A549 treated with dexamethasone at 1 μM for 4 hours (cell line): Measurements from ENCODE around the gene MET. TPM values are rescaled to one million over a fixed set of nuclear protein-coding genes. Genes with fewer than 3 reads are reported as not detected.

ENCODE experiments used
- total RNA-seq: library from RNA; stranded (reverse); fragments of 200-300 nt; extraction: Qiagen RNA extraction; gene quantifications from 5 replicates; pipeline ENCODE4 v1.2.3, GENCODE V29; 2022

MET gene
- total RNA-seq = 68.4 to 99.2 TPM (median 83.8 TPM) in 5 replicates

DNA sequence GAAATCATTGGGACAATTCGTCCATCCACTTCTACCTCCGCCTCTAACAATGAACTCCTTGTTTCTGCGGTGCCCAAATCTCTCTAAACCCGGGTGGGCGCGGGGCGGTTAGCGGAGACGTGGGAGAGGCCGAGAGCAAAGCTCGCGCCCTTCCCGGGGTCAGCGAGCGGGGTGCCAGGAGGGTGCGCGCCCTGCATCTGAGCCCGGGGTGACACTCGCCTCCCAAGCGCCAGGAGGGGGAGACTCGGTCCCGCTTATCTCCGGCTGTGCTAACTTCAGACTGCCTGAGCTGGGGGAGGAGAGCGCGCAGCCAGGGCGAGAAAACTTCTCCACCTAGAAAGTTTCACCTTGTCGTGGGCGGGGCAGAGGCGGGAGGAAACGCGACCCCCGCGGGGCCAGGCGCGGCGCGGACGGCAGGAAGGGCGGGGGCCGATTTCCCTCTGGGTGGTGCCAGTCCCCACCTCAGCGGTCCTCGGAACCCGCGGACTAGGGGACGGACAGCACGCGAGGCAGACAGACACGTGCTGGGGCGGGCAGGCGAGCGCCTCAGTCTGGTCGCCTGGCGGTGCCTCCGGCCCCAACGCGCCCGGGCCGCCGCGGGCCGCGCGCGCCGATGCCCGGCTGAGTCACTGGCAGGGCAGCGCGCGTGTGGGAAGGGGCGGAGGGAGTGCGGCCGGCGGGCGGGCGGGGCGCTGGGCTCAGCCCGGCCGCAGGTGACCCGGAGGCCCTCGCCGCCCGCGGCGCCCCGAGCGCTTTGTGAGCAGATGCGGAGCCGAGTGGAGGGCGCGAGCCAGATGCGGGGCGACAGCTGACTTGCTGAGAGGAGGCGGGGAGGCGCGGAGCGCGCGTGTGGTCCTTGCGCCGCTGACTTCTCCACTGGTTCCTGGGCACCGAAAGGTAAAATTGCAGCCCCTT is at the start of gene MET:
Gene MET (plus strand): TSS at position 516 of the 915 bp plus-strand sequence. CDS start 26,889 bp downstream, outside the sequence.

Other genes with a start within 250 kb of the MET start
- 168 to 193 TPM (median 191 TPM) in 5 replicates for gene CAV2, start 172.5 kb upstream of the MET start, total RNA-seq
- 574 to 718 TPM (median 675 TPM) in 5 replicates for gene CAV1, start 147.2 kb upstream of the MET start, total RNA-seq
- 119 to 177 TPM (median 132 TPM) in 5 replicates for gene CAPZA2, start 190.4 kb downstream of the MET start, total RNA-seq